ENCODE measurements around the gene GIMAP8.

The GIMAP8 gene

DNA sequence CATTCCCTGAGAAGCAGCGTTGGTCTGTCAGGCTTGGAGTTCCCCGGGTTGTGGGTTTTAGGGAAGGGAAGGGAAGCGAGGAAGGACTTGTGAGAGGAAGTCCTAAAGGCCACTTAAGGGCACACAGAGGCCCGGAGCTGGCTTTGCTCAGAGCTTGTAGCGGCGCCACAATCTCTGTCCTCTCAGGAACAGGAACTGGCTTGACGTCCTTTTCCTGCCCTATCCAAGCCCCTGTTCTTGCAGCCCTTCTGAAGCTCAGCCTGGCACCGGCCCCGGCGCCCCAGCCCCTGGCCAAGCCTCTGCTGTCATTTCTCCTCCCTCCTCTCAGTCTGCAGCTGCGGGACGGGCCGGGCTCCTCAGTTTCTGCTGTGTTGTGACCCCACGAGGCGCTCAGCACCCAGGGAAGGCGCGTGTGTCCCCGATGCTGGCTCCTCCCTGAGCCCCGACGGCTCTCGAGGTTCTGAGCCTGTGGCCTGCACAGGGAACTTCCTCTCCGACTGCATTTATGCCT, at the start of gene GIMAP8:
GIMAP8 (plus strand) TSS at position 140 of the 511 bp plus-strand sequence. CDS start 16,069 bp downstream, outside the sequence.
- no peak for DNase-seq (ENCODE audit: low read depth, low spot score)

DNA sequence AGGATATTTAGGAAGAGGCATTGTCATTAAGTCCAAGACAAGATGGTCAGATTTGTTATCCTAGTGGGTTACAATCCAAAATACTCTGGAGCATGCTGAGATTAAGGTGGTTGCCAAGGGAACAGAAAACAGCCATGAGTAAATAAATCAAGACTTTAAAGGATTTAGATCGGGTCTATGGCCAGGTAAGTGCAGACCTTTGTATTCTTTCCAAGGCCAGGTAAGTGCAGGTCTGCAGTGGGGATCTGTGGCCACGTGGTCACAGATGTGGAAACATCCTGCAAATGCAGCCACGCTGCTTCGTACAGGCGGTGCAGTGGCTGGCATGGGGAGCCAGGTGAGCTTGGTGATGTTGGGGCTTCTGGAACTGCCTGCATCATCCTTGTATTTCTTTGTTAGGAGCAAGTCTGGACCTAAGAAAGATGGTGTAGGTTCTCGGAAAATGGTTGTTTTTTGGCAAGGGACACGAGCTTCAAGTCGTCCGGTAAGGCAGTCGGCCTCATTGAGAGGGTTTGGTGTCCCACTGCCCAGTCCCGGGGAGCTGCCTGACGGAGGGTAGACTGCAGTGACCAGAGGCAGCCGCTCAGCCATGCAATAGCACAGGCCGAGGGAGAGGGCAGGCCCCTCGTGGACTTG, 49.5 kb upstream of the GIMAP8 start:
- DNase-seq (ENCODE audit: low read depth, low spot score), result no peak

DNA sequence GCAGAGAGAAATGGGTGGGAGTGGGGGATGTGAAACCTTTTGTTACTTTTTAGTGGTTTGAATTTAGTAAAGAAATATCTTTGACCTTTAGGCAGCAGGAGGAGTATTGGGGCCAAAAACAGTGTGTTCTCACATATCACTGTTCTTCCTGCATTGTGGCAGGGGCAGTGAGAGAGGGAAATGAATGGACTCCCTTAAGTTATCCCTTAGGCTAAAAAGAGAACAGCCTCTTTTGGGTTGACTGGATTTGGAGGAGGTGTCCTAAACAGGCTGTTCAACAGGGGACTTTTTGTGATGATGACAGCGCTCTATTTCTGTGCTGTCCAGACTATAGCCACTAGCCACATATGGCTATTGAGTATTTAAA, 49.0 kb upstream of the GIMAP8 start:
- DNase-seq (ENCODE audit: low read depth, low spot score), result no peak

DNA sequence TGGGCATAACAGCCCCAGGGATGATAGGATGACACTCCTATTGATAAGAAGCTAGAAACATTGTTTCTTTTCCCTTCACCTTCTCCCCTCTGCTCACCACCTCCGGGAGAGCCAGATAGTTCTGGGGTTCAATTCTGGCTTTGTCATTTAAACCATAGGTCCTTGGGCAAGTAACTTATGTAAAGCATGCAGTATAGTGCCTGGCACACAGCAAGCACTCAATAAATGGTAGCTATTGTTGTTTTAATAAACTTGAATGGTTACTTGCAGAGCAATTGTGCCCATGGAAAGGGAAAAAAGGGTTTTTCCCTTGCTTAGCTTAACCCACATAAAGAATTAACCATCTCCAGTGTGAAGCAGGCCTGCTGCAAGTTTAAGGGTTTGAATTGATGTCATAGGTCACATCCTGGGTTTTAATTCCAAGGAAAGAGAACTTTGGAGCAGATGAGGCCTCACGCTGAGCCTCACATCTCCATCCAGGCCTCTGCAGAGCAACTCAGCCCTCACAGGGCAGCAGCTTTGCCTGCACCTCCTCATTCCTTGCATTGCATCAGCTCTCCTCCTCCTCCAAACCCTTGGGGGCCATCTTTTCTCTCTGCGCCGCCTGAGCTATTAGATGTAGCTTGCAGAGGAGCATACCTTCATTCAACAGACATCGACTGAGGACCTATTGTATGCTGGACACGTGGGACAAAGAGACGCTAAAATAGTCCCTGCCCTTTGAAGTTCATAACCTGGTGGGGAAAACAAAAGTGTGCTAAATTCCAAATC, 48.4 kb upstream of the GIMAP8 start:
- DNase-seq (ENCODE audit: low read depth, low spot score), result peak; percentile 96

DNA sequence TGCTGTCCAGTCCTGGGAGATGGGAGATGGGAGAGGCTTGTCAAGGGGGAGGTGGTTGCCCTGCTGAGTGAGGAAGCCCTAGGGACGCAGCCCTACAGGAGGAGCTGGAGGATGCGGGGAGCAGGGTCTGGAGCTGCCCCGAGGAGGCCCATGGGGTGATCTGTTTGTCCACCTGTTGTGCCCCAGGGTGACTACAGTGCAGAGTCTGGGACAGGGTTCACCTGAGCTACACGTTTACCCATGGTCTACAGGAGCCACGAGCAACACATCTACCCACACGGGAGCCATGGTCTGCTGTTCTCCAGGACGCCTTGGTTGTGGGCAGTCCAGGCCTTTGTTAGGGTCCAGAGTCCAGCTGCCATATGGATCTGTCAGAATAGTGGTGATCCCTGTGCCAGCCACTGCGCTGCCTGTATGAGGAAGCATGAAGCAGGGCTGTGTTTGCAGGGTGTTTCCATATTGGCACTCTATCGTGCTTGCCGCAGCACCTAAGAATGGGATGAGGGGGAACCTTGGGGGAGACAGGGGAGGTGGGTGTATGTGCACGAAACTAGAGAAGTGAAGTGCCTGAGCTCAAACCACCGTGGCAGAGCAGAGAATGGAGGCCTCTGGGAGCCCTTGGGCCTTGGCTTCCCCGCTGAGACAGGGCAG, 47.6 kb upstream of the GIMAP8 start:
- DNase-seq (ENCODE audit: low read depth, low spot score), result no peak

DNA sequence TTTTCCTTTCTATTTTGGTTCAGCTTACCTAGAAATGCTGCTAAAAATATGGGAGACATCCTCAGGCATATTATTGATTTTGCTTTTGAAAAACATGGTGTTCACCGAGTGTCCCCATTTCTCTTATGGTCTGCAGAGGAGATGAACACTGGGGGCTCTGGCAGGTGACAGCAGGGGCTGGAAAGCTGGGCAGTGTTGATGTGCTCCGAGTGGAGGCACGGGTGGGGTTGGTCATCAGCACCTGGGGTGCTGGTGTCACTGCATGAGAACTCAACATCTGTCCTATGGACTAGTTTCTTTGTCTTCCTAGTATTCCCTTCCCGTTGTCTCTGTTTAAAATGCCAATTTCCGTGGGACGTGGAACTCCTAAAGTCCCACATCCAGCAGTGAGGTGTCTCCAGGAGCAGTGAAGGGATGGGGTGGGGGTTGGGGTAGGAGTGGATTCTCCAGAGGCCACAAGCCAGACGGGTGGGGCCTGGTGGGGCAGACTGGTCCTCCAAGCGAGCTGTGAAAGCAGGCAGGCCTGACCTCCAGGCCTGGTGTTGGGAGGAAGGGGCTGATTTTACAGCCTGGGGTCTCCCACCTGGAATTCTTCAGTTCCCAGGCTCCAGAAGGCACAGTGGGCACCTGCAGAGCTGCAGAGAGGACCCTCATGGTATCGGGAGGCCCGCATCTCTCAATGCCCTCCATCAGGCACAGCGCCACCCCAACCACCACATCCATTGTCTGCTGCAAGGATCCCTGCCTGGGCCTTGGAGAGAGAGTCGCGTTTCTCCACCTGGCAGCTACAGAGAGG, 46.9 kb upstream of the GIMAP8 start:
- DNase-seq (ENCODE audit: low read depth, low spot score), result no peak

DNA sequence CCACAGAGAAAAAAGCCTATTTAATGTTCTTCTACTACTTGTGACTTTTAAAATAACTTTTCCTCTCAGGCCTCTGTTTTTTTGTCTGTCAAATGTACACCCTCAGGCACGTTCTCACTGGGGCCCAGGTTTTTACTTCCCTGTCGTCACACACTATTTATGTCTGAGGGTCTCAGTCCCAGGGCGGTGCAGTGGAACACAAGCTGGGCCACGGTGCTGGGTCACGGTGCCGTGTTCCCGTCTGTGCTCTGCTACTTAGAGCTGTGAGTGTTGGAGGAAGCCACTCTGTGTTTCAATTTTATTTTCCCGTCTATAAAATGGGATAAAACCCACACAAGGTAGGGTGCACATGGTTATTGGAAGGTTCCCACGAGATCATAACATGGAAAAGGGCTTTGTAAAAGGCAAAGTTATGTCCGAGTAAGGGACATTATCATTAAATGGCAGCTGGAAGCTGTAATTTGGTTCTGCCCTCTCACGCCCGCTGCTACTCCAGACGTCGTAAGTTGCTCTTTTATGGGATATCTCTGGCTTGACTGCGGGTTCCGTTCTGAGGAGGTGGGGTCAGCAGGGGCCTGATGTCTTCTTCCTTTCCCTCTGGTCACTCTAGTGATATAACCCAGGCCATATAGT, 46.1 kb upstream of the GIMAP8 start:
- no peak for DNase-seq (ENCODE audit: low read depth, low spot score)

DNA sequence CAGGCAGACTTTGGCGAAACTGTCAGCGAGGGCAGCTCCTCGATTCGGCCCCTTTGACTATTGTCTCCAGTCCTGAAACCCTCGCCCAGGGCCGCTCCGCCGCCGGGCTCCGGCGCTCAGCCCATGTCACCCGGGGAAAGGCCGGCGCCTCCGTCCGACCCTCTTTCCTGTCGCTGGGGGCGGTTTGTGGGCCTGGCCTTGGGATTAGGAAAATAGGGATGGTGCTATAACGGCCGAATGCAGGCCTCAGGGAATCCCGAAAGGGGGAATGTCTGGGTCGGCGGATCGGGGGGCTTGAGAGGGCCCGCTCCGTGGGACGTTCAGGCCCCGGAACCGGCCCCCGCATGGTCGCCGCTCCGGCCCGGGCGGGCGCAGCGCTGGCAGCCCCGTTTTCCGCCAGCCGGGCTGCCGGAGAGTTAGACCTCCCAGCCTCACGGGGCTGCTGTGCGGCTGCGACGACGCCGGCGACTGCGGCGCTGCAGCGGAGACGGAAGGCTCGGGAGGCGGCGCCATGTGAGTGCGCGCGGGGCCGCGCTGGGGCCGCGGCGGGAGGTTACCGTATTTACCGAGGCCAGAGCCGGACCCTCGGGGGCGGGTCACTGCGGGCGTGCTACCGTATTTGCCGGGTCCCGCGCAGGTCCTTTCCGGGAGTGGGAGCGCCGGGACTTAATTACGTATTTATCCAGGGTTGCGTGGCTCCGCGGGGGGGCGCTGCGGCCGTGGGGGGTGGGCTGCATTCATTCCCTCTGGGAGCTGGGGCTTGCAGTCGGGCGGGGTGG, 45.4 kb upstream of the GIMAP8 start:
- DNase-seq (ENCODE audit: low read depth, low spot score), result no peak

DNA sequence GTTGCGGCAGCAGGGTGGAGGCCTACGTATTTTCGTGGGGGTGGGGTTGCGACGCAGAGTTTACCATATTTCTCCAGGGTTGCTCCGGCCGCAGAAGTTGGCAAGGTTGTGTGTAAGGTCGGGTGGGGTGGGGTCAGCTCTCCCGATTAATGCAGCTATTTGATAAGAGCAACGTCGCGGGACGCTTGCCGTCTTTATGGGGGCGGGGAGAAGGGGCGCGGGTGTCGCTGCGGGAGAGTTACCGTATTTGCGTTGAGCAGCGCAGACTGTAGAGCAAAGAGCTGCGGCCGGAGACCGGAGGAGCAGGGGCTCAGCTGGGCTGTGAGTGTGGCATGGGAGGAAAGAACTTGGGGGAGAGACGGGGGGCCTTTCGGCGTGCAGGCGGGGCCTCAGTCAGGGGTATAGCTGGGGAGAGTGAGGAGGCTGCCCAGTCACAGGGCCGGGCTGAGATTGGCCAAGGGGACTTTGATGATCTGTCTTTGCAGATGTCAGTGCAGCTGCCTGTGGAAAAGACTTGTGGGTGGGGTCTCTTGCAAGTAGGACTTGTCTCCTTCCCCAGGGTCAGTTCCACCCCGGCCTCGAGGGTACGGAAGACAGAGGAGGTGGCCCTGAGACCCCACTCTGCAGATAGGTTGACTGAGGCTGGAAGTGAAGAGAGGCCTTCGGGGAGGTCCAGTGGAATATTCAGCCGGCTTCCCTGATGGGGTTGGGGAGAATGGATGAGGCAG, 44.7 kb upstream of the GIMAP8 start:
- no peak for DNase-seq (ENCODE audit: low read depth, low spot score)

DNA sequence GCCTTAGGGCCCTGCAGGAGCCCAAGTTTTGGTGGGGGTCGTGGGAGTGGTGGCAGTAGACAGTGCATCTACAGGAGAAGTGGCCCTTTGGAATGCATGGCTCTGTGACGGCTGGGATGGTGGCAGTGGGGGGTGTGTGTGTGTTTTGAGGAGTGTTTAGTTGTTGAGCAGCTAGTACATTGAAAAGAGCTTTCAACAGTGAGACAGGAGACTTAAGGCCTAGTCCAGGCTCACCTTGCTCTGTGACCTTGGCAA, 44.2 kb upstream of the GIMAP8 start:
- DNase-seq (ENCODE audit: low read depth, low spot score), result no peak

DNA sequence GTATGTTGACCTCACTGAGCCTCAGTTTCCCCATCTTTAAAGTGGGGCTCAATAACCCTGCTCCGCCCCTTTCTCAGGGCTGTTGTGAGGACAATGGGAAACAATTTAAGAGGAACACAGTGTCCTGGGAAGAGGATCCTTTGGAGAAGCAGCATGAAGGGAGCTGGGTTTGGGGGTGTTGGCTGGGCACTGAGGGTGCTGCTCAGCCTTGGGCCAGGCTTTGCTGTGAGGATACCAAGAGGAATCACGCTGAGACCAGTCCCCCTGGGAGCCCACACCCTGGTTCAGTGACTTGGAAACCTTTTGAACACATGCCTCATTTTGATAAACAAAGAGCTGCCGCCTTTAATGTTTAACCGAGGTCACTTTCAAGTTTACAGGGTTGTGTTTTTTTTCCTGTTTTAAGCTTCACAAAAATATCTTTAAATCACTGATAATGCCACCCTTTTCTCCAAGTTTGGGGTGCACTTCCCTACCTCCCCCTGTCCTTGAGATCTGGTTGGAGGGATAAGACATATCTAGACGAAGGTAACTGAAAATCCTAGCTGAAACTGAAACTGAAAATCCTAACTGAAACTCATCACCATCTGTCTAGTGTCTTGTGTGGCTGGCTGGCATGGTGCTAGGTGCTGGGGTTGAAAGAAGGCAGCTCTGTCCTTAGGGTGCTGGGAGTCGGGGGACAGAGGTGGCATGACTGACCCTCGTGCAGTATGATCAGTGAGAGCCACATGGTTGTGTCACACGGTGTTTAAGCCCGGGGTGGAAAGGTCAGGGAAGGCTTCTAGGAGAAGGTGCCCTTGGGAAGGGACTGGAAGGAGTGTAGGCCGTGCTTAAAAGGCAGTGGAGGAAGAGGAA, 43.6 kb upstream of the GIMAP8 start:
- DNase-seq (ENCODE audit: low read depth, low spot score), result no peak

DNA sequence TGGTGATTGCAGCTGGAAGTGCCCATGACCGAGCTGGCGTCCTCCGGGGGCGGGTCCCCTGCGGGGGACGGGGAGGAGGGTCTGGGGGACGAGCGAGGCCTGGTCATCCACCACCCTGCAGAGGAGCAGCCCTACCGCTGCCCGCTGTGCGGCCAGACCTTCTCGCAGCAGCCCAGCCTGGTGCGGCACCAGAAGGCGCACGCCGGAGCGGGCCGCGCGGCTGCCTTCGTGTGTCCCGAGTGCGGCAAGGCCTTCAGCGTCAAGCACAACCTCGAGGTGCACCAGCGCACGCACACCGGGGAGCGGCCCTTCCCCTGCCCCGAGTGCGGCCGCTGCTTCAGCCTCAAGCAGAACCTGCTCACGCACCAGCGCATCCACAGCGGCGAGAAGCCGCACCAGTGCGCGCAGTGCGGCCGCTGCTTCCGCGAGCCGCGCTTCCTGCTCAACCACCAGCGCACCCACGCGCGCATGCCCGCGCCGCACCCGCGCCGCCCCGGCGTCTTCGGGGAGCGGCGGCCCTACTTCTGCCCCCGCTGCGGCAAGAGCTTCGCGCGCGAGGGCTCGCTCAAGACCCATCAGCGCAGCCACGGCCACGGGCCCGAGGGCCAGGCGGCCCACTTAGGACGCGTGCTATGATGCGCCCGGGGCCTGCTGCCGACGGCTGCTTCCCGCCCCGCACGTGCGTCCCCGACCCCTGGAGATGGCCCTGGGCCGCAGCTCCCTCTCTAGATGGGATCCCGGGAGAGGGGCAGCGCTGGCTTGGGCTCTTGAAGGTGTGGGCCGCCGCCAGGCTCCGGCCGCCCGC, 42.6 kb upstream of the GIMAP8 start:
- DNase-seq (ENCODE audit: low read depth, low spot score), result no peak

DNA sequence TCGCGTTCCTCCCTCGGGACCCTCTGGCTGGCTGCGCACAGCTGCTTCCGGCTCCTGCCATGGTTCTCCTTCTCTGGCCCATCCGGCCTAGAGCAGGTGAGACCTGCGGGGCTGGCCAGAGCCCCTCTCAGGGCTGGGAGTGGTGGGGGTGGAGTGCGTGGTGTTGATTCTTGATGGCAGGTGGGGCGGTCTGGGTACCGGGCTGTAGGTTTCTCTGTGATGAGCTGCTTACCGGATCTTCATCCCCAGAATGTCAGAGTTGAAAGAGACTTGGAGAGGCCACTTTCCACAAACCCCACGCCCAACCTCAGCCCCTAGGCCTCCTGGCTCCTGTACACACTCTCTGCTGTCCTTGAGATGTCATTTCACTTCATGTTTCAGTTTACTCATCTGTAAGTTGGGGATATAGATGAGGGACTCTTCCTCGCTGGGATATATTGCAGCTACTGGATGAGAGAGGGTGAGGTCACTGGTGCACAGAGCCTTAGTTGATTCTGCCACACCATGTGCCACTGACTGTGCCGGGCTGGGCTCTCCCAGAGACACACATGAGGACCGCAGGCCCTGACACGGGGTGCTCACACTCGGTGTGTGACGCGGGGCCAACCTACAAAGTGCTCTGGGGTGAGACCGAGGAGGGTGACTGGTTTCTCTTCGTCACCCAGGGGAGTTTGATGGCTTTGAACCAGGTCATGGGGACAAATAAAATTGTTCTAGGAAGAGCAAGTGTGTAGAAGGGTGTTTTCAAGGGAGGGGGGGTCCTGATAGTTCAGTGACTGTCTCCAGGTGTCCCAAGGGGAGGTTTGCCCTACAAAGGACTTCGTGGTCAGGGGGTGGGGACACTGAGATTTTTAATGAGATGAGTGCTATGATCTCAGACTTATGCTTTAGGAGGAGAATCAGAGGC, 41.8 kb upstream of the GIMAP8 start:
- DNase-seq (ENCODE audit: low read depth, low spot score), result no peak

DNA sequence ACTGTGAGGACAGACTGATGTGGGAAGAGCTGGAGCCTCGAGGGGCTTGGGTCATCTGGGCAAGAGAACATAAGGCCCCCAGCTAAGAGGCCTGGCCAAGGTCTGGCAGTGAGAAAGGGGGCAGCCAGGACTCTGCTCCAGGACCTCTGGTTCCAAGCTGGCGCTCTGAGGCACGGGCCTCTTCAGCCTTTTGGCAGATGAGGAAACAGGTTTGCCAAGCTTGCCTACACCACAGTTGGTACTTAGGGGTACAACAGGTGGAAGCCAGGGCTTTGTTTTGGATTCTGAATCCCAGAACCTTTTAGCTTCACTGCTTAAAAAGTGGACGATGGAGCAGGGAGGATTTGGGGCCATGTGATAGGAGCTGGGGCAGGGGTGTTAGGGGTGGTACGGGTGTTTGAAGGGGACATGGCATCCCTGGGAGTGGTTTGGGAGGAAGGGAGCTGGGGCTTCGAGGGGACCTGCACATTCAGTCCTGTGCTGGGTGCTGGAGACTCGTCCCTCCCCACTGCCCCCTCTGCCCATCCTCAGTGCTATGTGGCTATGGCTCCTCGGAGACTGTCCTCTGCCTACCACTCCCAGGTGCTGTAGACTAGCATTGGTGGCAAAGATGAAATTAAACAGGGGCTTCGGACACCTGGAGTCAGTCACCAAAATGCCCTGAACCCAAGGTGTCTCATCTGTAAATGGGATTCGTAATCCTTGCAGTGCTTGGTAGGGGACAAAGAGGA, 41.0 kb upstream of the GIMAP8 start:
- DNase-seq (ENCODE audit: low read depth, low spot score), result no peak

DNA sequence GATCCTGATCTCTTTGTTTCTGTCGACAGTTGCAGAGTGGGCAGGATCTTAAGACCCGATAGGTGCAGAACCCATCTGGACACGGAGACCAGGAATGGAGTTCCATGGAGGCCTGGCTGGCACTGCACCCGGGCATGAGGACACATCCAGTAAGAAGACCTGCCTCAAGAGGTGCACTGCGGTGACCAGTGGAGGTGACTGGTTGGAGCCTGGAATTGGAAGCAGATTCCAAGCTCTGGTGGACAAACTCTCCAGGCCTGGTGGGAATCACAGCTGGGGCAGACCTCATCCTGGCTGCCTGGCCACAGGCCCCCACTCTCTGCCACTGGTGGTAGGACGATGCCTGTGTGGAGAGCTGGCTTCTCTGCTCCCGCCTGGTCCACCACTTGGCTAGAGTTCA, 40.3 kb upstream of the GIMAP8 start:
- no peak for DNase-seq (ENCODE audit: low read depth, low spot score)

DNA sequence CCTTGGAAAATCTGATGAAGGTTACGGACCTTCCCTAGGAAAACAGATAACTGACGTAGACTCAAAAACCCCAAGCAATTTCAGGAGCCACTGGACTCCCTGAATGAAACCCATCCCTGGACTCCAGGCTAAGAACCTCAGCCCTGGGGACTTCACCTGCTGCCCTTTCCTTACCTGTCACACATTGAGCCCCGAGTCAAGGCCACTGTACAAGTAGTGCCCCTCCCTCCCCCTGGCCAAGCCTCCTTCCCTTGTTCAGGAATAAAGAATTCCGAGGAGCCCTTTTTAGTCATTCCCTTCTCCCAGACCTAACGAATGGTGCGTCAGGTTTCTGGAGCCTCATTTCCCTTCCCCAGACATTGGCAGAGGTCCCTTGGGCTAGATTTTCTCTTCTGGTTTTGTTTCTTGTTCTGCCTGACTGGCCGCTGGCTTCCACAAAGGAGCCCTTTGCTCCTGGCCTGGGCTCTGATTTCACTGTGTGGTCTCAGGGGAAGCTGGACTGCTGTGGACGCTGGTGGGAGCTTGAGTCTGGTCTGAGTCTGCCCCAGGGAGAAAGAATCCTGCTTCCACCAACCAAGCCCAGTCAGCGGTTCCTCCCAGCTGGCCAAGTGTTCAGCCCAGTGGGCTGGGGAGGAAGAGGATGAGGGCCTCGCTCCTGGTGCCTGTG, 39.6 kb upstream of the GIMAP8 start:
- no peak for DNase-seq (ENCODE audit: low read depth, low spot score)

Data from iPS DF 19.7 (cell line).